ENCODE results near the gene S100A5.
"Not testable (repeated sequence)": the region's sequence is repeated elsewhere in the genome, so short reads cannot be mapped to it uniquely, and the experiment has no call there.

Gene S100A5

DNA sequence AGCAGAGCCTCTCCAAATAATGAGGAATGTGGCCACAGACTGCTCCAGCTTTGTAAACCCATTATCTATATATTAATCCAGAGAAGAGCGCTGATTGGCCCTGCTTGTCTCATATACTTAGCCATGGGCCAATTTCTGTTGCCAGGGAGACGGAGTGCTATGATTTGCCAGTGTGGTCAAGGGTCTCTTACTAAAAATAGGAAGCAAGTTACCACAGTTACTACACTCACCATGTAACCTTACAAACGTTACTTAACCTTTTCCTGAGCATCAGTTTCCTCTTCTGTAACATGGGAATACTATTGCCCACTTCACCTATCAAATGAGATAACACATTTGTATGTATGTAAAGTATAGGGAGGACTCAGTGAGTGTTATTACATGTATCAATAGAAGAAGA, 32.6 kb upstream of the S100A5 start:
- peaks cover 6% of the 10 kb centered on the region for H3K4me1 ChIP-seq (ENCODE audit: insufficient read depth, low read length)
- H3K9me3 ChIP-seq (ENCODE audit: control insufficient read depth, insufficient read depth, low read length): no peaks in the 10 kb centered on the region
- no peak overlapping the region for H3K9ac ChIP-seq (ENCODE audit: low read depth, low read length)

GRCh38 chr1:153572569-153573015, 31.9 kb upstream of the S100A5 start:
- H3K9me3 ChIP-seq (ENCODE audit: control insufficient read depth, insufficient read depth, low read length): no peaks in the 10 kb centered on the region
- H3K4me1 ChIP-seq (ENCODE audit: insufficient read depth, low read length): peaks cover 8% of the 10 kb centered on the region
- no peaks in the 10 kb centered on the region for H3K36me3 ChIP-seq (ENCODE audit: insufficient read depth, low read length)
- no peak overlapping the region for H3K9ac ChIP-seq (ENCODE audit: low read depth, low read length)

More for the DNA sequence above, 32.6 kb upstream of the S100A5 start:
- H3K36me3 ChIP-seq (ENCODE audit: insufficient read depth, low read length): no peaks in the 10 kb centered on the region

DNA sequence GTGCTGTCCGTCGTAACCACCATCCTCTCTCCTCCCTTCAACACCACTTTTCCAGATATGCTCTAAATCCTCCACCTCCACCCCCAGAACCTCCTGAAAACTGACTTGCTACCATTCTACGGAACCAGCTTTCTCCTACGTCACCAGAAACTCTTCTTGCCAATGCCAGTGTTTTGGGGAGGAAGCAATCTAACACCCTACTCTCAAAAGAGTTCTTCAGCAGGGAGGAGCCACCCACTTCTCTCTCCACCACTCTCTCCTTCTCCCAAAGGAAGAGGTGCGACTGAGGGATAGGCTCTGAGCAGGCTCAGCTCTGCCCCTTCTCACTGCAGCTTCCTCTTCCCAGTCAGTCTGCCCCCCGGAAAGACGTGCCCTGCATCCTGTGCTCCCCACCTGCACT, 31.0 kb upstream of the S100A5 start:
- Histone ChIP-seq H3K4me1 (ENCODE audit: insufficient read depth, low read length) (peaks cover 15% of the 10 kb centered on the region), H3K36me3 (ENCODE audit: insufficient read depth, low read length) (no peaks in the 10 kb centered on the region), H3K9ac (ENCODE audit: low read depth, low read length) (no peak overlapping the region), H3K9me3 (ENCODE audit: control insufficient read depth, insufficient read depth, low read length) (no peaks in the 10 kb centered on the region)

GRCh38 chr1:153570874-153571273, 30.1 kb upstream of the S100A5 start:
- H3K36me3 ChIP-seq (ENCODE audit: insufficient read depth, low read length): no peaks in the 10 kb centered on the region
- H3K9ac ChIP-seq (ENCODE audit: low read depth, low read length): no peak overlapping the region
- peaks cover 19% of the 10 kb centered on the region for H3K4me1 ChIP-seq (ENCODE audit: insufficient read depth, low read length)
- H3K9me3 ChIP-seq (ENCODE audit: control insufficient read depth, insufficient read depth, low read length): no peaks in the 10 kb centered on the region

GRCh38 chr1:153569465-153569864, 28.7 kb upstream of the S100A5 start:
- Histone ChIP-seq H3K9ac (ENCODE audit: low read depth, low read length) (no peak overlapping the region), H3K4me1 (ENCODE audit: insufficient read depth, low read length) (peaks cover 27% of the 10 kb centered on the region), H3K36me3 (ENCODE audit: insufficient read depth, low read length) (no peaks in the 10 kb centered on the region), H3K9me3 (ENCODE audit: control insufficient read depth, insufficient read depth, low read length) (no peaks in the 10 kb centered on the region)

DNA sequence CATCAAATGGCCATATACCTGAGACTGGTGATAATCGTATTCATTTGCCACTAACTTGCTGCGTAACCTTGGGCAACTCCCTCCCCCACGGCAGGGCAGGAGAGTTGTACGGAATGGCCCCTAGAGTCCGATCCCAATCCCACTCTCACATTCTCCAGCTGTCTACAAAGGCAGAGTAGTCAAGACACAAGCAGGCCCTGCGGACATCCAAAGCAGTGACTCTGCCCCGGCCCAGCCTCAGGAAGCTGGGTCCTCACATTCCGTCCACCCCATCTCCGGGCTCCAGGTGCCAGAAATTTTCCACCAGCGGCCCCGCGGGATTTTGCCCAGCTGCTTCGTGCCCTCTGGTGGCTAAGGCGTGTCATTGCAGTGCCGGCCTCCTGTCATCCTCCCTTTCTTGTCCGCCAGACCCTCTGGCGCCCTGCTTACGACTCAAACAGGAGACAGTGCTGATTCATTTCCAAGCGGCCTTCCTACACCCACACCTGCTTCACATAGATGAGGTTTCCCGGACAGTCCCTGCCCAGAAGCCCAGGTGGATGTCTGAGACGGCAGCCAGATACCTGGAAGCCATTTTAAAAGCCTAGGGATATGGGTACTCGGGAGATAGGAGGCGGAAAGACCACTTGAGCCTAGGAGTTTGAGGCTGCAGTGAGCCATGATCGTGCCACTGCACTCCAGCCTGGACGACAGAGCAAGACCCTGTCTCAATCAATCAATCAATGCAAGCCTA, 27.8 kb upstream of the S100A5 start:
- Histone ChIP-seq H3K36me3 (ENCODE audit: insufficient read depth, low read length) (no peaks in the 10 kb centered on the region), H3K4me1 (ENCODE audit: insufficient read depth, low read length) (peaks cover 27% of the 10 kb centered on the region), H3K9ac (ENCODE audit: low read depth, low read length) (peak overlapping the region; percentile 40), H3K9me3 (ENCODE audit: control insufficient read depth, insufficient read depth, low read length) (no peaks in the 10 kb centered on the region)

DNA sequence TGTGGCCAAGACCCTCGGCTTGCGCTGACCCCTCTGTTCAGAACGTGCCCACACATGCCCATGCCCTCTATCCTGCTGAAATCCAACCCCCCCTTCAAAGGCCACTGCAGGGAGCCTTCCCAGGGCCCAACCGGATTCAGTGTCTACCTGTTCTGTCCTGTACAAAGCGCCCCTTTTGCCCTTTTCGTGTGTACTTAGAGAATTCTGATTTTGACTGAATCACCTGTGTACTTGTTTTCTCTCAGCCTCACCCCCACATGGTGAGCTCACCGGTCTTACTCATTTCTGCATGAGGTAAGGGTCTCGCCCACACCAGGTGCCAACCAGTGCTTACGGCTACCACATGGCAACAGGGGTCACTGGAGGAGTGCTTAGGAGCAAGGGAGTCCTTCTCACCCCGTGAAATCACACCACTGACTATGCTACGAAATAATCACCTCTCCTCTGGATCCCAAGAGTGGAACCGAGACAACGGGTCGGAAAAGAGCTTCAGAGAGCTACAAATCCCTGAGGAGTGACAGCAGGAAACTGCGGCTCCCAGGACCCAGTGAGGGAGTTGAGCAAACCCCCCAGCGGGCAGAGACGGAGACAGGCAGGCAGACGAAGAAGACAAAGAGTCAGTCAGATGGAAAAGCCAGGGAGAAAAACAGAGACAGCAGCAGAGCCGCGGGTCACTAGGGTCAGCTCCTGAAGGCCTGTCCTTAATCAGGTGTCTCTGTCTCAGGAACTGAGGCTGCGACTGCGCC, 27.1 kb upstream of the S100A5 start:
- no peaks in the 10 kb centered on the region for H3K9me3 ChIP-seq (ENCODE audit: control insufficient read depth, insufficient read depth, low read length)
- peak overlapping the region; percentile 40 for H3K9ac ChIP-seq (ENCODE audit: low read depth, low read length)
- H3K4me1 ChIP-seq (ENCODE audit: insufficient read depth, low read length): peaks cover 27% of the 10 kb centered on the region
- H3K36me3 ChIP-seq (ENCODE audit: insufficient read depth, low read length): no peaks in the 10 kb centered on the region

GRCh38 chr1:153566414-153567371, 26.0 kb upstream of the S100A5 start:
- peak overlapping the region; percentile 31; the same call in 1 of the 2 replicates for H3K9ac ChIP-seq (ENCODE audit: low read depth, low read length)
- H3K36me3 ChIP-seq (ENCODE audit: insufficient read depth, low read length): no peaks in the 10 kb centered on the region
- H3K4me1 ChIP-seq (ENCODE audit: insufficient read depth, low read length): peaks cover 27% of the 10 kb centered on the region
- H3K9me3 ChIP-seq (ENCODE audit: control insufficient read depth, insufficient read depth, low read length): no peaks in the 10 kb centered on the region

DNA sequence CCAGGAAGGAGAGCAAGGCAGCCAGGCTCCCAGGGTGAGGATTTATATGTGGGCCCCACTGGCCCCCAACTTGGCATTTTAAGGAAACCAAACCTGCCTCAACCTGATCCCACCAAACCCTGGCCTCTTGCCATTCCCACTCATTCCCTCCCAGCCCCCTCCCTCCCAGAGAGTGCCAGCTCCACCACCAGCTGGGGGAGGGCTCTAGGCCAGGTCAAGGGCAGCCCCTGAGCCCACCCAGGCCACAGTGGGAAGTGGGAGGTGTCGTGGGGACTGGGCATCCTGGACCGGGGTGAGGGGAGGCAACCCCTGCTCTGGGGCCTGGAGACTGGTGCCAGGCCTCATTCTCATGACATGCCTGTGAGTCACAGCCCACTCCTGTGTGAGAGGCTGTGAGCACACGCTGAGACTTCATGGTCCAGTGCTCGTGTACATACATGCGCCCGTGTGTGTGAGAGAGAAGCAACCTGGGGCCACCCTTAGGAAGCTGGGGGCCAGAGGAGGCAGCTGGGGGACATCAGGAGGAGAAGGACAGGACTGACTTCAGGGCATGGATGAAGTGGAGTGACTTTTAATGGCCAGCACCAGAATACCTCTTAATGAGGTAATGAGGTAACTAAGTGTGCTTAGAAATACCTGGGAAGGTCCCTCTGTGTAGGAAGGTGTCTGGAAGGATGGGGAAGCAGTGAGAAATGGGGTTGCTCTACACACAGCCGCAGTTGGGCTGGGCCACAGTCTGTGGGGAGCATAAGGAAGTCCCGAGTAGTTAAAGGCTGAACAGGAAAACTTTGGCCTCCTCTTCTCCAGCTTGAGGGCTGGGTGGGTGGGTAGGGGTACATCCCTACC, 25.0 kb upstream of the S100A5 start, which contains the start of gene S100A2:
TSS of gene S100A2 (minus strand) at position 316 of the 846 bp plus-strand sequence. CDS start 1,967 bp downstream, outside the sequence.
- H3K9me3 ChIP-seq (ENCODE audit: control insufficient read depth, insufficient read depth, low read length): no peaks in the 10 kb centered on the region
- no peaks in the 10 kb centered on the region for H3K36me3 ChIP-seq (ENCODE audit: insufficient read depth, low read length)
- H3K9ac ChIP-seq (ENCODE audit: low read depth, low read length): peak within 1 kb of the TSS; percentile 31; the same call in 1 of the 2 replicates
- H3K4me1 ChIP-seq (ENCODE audit: insufficient read depth, low read length): peaks cover 27% of the 10 kb centered on the region

GRCh38 chr1:153563991-153564390, 23.3 kb upstream of the S100A5 start:
- H3K9ac ChIP-seq (ENCODE audit: low read depth, low read length): no peak overlapping the region
- H3K4me1 ChIP-seq (ENCODE audit: insufficient read depth, low read length): peaks cover 27% of the 10 kb centered on the region

GRCh38 chr1:153563483-153563901, 22.8 kb upstream of the S100A5 start:
- H3K9me3 ChIP-seq (ENCODE audit: control insufficient read depth, insufficient read depth, low read length): no peaks in the 10 kb centered on the region
- H3K36me3 ChIP-seq (ENCODE audit: insufficient read depth, low read length): no peaks in the 10 kb centered on the region
- no peak overlapping the region for H3K9ac ChIP-seq (ENCODE audit: low read depth, low read length)
- H3K4me1 ChIP-seq (ENCODE audit: insufficient read depth, low read length): peaks cover 27% of the 10 kb centered on the region

More at GRCh38 chr1:153563991-153564390, 23.3 kb upstream of the S100A5 start:
- no peaks in the 10 kb centered on the region for H3K36me3 ChIP-seq (ENCODE audit: insufficient read depth, low read length)
- no peaks in the 10 kb centered on the region for H3K9me3 ChIP-seq (ENCODE audit: control insufficient read depth, insufficient read depth, low read length)

- not testable (repeated sequence) for H3K36me3 ChIP-seq (ENCODE audit: insufficient read depth, low read length); H3K9ac ChIP-seq (ENCODE audit: low read depth, low read length); H3K9me3 ChIP-seq (ENCODE audit: control insufficient read depth, insufficient read depth, low read length)
- peaks cover 15% of the 10 kb centered on the region for H3K4me1 ChIP-seq (ENCODE audit: insufficient read depth, low read length)
These were observed 21.3 kb upstream of the S100A5 start for GRCh38 chr1:153562021-153562420.

DNA sequence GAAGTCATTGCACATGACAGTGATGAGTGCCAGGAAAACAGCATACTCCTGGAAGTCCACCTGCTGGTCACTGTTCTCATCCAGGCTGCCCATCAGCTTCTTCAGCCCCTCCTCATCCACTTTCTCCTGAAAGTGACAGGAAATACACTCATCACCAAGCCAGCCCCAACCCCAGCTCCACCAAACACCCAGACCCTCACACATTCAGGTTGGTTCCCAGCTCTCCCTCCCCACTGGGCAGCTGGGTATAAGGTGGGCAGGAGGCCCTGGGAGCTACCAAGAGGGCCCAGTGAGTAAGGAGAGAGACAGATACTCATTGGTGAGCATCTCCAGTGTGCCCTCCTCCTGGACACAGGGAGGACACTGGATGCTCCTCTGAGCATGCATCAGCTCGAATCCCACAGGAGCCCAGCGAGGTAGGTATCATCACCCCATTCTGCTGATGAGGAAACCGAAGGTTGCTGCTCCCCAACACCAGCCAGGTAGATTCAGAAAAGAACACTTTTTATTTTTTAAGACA, 20.8 kb upstream of the S100A5 start:
- Histone ChIP-seq H3K4me1 (ENCODE audit: insufficient read depth, low read length) (peaks cover 11% of the 10 kb centered on the region), H3K9ac (ENCODE audit: low read depth, low read length) (no peak overlapping the region), H3K36me3 (ENCODE audit: insufficient read depth, low read length) (no peaks in the 10 kb centered on the region)

More for the DNA sequence above, 20.8 kb upstream of the S100A5 start:
- no peaks in the 10 kb centered on the region for H3K9me3 ChIP-seq (ENCODE audit: control insufficient read depth, insufficient read depth, low read length)
